Prostate gland (tissue), 1 donor: ENCODE results near the gene CDK19.

ENCODE experiments used
- POLR2A ChIP-seq: fragments of 450-650 bp; IDR thresholded peaks from one replicate; pipeline ENCODE4 v1.6.1; 2016; ENCODE audit warnings: antibody characterized with exemption, mild to moderate bottlenecking
- POLR2AphosphoS5 ChIP-seq: sonication (generic); formaldehyde crosslinking; IDR thresholded peaks from one replicate; pipeline ENCODE4 v1.6.1; 2017; ENCODE audit warnings: antibody characterized with exemption

GRCh38 chr6:110831405-110831804, 16.1 kb upstream of the CDK19 start:
- no peak for TF ChIP-seq POLR2A
- no peak for TF ChIP-seq POLR2AphosphoS5
